ENCODE results near the gene PCDHA4. TPM values are rescaled to one million over a fixed set of nuclear protein-coding genes. Genes with fewer than 3 reads are reported as not detected.
A peak's percentile ranks its signal among the peaks of the same experiment; 100 is the strongest.
"Not testable (repeated sequence)": the region's sequence is repeated elsewhere in the genome, so short reads cannot be mapped to it uniquely, and the experiment has no call there.

PCDHA4 gene
- total RNA-seq, 1 experiment from 2014 or later: 7.6 TPM

- Histone ChIP-seq H3K4me3 (ENCODE audit: insufficient read depth, low read depth, low read length) (peak within 1 kb of the TSS; percentile 5; the same call in 1 of the 2 replicates), H3K27me3 (ENCODE audit: control insufficient read depth, insufficient read depth, low read length) (no peaks in the 10 kb centered on the region), H3K36me3 (replicated peaks; ENCODE audit: control insufficient read depth, insufficient read depth, low read length) (no peaks in the 10 kb centered on the region)
- no peak for DNase-seq
Measured at GRCh38 chr5:140833993-140834392, 27.1 kb downstream of the PCDHA4 start, which contains the start of gene PCDHA7. Gene PCDHA7, plus strand, starts transcription at chr5:140834269. Its CDS starts 115 bp downstream, at chr5:140834384.

GRCh38 chr5:140834439-140835008 lies 27.7 kb downstream of the PCDHA4 start:
- not testable (repeated sequence) for H3K27me3 ChIP-seq (ENCODE audit: control insufficient read depth, insufficient read depth, low read length); DNase-seq; H3K36me3 ChIP-seq (replicated peaks; ENCODE audit: control insufficient read depth, insufficient read depth, low read length)
- H3K4me3 ChIP-seq (ENCODE audit: insufficient read depth, low read depth, low read length): peak overlapping the region; percentile 5; the same call in 1 of the 2 replicates

- H3K36me3 ChIP-seq (replicated peaks; ENCODE audit: control insufficient read depth, insufficient read depth, low read length): no peaks in the 10 kb centered on the region
- H3K27me3 ChIP-seq (ENCODE audit: control insufficient read depth, insufficient read depth, low read length): no peaks in the 10 kb centered on the region
- DNase-seq: no peak
- no peak overlapping the region for H3K4me3 ChIP-seq (ENCODE audit: insufficient read depth, low read depth, low read length)
Measured at GRCh38 chr5:140835622-140836510, 29.0 kb downstream of the PCDHA4 start.

- peak; percentile 78 for DNase-seq
Measured at GRCh38 chr5:140840978-140841962, 34.4 kb downstream of the PCDHA4 start, which contains the start of gene PCDHA8. Gene PCDHA8, plus strand, starts transcription at chr5:140841187. Its CDS starts 135 bp downstream, at chr5:140841322.

GRCh38 chr5:140842798-140843733 lies 36.2 kb downstream of the PCDHA4 start:
- no peaks in the 10 kb centered on the region for H3K27me3 ChIP-seq (ENCODE audit: control insufficient read depth, insufficient read depth, low read length)
- no peaks in the 10 kb centered on the region for H3K36me3 ChIP-seq (replicated peaks; ENCODE audit: control insufficient read depth, insufficient read depth, low read length)
- H3K4me3 ChIP-seq (ENCODE audit: insufficient read depth, low read depth, low read length): no peak overlapping the region
- no peak for DNase-seq

More at GRCh38 chr5:140840978-140841962, 34.4 kb downstream of the PCDHA4 start, which contains the start of gene PCDHA8:
- no peaks in the 10 kb centered on the region for H3K27me3 ChIP-seq (ENCODE audit: control insufficient read depth, insufficient read depth, low read length)
- H3K4me3 ChIP-seq (ENCODE audit: insufficient read depth, low read depth, low read length): no peak within 1 kb of the TSS; the same call in 1 of the 2 replicates
- H3K36me3 ChIP-seq (replicated peaks; ENCODE audit: control insufficient read depth, insufficient read depth, low read length): no peaks in the 10 kb centered on the region

- not testable (repeated sequence) for H3K27me3 ChIP-seq (ENCODE audit: control insufficient read depth, insufficient read depth, low read length); DNase-seq; H3K36me3 ChIP-seq (replicated peaks; ENCODE audit: control insufficient read depth, insufficient read depth, low read length)
- peak within 1 kb of the TSS; percentile 1; the same call in 1 of the 2 replicates for H3K4me3 ChIP-seq (ENCODE audit: insufficient read depth, low read depth, low read length)
Measured at GRCh38 chr5:140848139-140849102, 41.6 kb downstream of the PCDHA4 start, which contains the start of gene PCDHA9. Gene PCDHA9, plus strand, starts transcription at chr5:140848382. Its CDS starts 114 bp downstream, at chr5:140848496.

GRCh38 chr5:140849831-140850634 lies 43.2 kb downstream of the PCDHA4 start:
- not testable (repeated sequence) for H3K4me3 ChIP-seq (ENCODE audit: insufficient read depth, low read depth, low read length); DNase-seq; H3K36me3 ChIP-seq (replicated peaks; ENCODE audit: control insufficient read depth, insufficient read depth, low read length); H3K27me3 ChIP-seq (ENCODE audit: control insufficient read depth, insufficient read depth, low read length)

- peak; percentile 75 for DNase-seq
- Histone ChIP-seq H3K36me3 (replicated peaks; ENCODE audit: control insufficient read depth, insufficient read depth, low read length) (no peaks in the 10 kb centered on the region), H3K27me3 (ENCODE audit: control insufficient read depth, insufficient read depth, low read length) (no peaks in the 10 kb centered on the region), H3K4me3 (ENCODE audit: insufficient read depth, low read depth, low read length) (peak within 1 kb of the TSS; percentile 41; the same call in 1 of the 2 replicates)
Measured at GRCh38 chr5:140855772-140856674, 49.2 kb downstream of the PCDHA4 start, which contains the start of gene PCDHA10. Gene PCDHA10, plus strand, starts transcription at chr5:140855897. Its CDS starts 152 bp downstream, at chr5:140856049.

- Histone ChIP-seq H3K36me3 (replicated peaks; ENCODE audit: control insufficient read depth, insufficient read depth, low read length) (peaks cover 1% of the 10 kb centered on the region), H3K4me3 (ENCODE audit: insufficient read depth, low read depth, low read length) (no peak overlapping the region), H3K27me3 (ENCODE audit: control insufficient read depth, insufficient read depth, low read length) (no peaks in the 10 kb centered on the region)
- DNase-seq: no peak
Measured at GRCh38 chr5:140857177-140857986, 50.5 kb downstream of the PCDHA4 start.

GRCh38 chr5:140857987-140858240 lies 51.0 kb downstream of the PCDHA4 start:
- Histone ChIP-seq H3K36me3 (replicated peaks; ENCODE audit: control insufficient read depth, insufficient read depth, low read length) (peaks cover 1% of the 10 kb centered on the region), H3K4me3 (ENCODE audit: insufficient read depth, low read depth, low read length) (no peak overlapping the region), H3K27me3 (ENCODE audit: control insufficient read depth, insufficient read depth, low read length) (no peaks in the 10 kb centered on the region)
- no peak for DNase-seq

All from H7 (cell line).